CD4-positive, alpha-beta T cell treated with Interleukin-2 at 100 ng/mL for 4 hours (primary cell): Measurements from ENCODE around the gene MAML3.

Experiments used
- DNase-seq: peaks from one replicate; pipeline ENCODE4 v3.0.0-alpha.2; 2020; ENCODE audit warnings: low spot score

MAML3 gene

GRCh38 chr4:140099983-140100382 lies 54.0 kb downstream of the MAML3 start:
- no peak for DNase-seq

DNA sequence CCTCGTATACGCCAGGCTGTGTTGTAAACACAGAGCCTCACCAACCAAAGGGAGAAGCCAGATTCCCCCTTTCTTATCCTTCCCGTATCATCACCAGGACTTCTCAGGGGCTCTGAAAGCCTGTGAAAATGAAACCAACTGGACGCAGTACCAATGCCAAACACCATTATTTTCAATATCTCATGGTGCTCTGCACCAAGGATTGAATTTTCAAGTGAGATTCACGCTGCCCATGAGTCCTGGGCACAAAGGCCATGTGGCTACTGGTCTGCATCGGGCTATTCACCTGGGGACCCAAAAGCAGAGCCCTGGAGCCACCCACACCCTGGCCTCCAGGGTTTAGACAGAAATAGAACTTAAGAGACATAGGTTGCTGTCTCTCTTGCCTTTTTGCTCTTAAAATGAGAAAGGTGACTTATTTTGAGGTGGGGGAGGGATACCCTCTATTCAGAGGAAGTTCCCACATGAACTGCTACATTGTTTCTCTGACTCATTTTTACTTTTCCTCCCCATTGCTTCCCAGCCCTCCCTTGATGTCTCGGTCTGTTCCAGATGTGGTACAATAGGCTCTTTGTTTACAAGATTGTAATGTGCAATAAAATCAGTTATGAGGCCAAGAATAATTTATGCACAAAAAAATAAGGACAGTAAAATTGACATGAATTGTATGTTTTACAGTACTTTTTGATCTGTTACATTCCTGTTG lies 55.4 kb downstream of the MAML3 start:
- no peak for DNase-seq

DNA sequence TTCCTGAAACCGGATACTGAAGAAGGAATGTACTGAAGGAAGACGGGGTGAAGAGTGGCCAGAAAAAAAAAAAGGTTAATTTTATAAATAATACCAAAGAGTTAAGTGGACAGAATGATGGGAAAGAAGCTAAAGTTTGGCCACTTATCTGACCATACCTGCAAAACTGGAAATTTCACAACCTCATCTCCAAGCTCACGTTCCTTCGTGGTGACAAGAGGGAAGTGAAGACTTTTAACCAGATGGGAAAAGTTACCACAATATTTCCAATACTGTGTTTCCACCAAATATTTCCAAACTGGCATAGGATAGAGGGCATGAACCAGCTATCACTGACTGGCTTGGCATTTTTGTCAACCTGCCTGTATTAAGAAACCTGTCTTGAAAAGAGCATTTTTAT lies 56.4 kb downstream of the MAML3 start:
- DNase-seq = no peak

- DNase-seq = no peak
Measured at GRCh38 chr4:140096921-140097320, 57.1 kb downstream of the MAML3 start.

DNA sequence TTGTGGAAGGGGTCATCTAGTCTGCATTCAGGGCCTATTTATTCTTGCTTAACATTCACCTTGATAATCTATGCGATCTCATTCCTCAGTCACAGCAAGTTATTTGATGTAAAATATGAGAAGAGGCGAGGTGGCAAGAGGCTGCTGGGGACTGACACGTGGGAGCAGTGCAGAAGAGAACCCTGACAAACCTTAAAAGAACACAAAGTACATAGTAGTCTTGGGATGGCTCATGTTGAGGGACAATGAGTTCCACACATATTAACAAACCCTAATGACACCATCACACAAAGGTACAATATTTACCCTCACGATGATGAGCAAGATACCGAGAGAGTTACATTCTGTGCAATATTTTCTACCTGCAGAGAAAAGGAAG lies 57.5 kb downstream of the MAML3 start:
- DNase-seq = no peak

DNA sequence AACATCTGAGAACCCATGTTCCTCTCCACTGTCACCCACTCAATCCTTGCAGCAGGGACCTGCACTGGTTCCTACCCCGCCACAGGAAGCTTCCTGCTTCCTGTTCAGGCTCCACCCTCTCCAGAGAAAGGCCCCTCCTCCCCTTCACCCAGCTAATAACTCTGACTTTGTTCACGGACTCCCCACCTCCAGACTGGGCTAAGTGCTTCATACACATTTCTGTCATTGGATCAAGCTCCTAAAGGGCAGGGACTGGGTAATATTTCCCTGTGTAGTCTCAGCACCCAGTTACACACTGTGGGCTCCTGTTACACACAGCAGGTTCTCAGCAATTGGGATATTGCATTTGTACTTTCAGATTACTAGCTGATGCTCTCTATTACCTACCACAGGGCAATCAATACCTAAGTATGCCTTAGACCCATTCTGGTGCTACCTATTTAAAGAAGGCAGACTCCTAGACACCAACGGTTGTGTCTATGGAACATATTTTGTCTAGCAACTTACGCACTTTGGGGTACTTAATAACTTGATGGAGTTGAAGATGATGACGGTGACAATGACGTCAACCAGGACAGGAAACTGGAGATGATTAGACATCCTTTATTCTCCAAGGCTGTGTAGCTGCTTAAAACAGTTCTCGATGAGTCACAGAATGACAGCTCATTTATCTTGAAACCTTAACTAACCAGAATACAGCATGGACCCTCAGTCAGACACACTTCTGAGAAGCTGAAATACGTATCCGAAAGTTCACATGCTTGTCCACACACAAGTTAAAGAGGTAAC lies 58.1 kb downstream of the MAML3 start:
- peak; percentile 78 for DNase-seq

DNA sequence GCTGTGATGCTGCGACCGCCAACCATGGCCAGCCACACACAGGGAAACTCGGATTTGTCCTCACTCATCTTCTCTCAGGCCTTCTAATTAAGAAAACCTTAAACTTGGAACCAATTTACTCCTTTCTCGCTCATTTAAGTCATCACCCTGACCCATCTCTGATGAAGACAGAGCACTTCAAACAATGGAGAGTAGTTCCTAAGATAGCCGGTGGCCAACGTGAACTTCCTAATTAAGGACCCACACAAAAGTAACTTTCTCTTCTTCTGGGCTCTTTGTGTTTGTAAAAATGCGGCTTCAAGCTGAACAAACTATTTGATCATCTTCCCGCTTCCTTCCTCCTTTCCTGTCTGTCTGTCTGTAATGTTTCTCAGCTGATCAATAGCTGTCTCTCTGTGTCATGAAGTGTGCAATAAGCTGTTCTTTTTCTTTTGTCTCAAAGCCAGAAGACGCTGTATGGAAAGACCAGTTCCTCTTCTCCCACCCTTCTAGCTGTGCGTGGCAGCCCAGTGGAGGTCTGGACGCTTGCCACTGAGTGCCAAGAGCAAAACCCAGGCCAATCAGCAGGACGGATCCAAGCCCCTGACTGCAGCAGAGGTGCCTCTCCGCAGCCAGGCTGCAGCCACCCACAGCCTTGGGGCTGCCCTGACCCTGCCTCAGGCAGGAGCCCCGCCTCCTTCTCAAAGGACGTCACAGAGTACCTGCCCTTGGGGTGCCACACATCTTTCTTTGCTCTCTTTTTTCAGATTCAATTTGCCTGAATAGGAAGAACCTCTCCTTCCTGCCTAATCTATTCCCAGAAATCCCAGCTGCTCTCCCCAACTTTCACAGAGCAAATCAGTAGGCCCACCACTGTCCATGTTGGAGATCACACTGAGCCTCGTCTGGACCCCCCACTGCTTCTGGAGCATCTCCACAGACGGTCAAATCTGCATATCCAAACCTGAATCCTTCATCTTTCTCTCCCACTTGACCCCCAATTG lies 59.3 kb downstream of the MAML3 start:
- DNase-seq = peak; percentile 26

- DNase-seq = no peak
Measured at GRCh38 chr4:140092094-140092851, 61.7 kb downstream of the MAML3 start.

- no peak for DNase-seq
Measured at GRCh38 chr4:140091305-140091704, 62.7 kb downstream of the MAML3 start.

GRCh38 chr4:140090215-140090731 lies 63.7 kb downstream of the MAML3 start:
- DNase-seq = no peak

GRCh38 chr4:140089216-140089615 lies 64.8 kb downstream of the MAML3 start:
- DNase-seq = no peak

GRCh38 chr4:140088323-140088967 lies 65.5 kb downstream of the MAML3 start:
- no peak for DNase-seq

GRCh38 chr4:140085881-140086280 lies 68.1 kb downstream of the MAML3 start:
- DNase-seq = no peak

- DNase-seq = no peak
Measured at GRCh38 chr4:140085062-140085622, 68.8 kb downstream of the MAML3 start.

- no peak for DNase-seq
Measured at GRCh38 chr4:140084385-140084784, 69.6 kb downstream of the MAML3 start.

DNA sequence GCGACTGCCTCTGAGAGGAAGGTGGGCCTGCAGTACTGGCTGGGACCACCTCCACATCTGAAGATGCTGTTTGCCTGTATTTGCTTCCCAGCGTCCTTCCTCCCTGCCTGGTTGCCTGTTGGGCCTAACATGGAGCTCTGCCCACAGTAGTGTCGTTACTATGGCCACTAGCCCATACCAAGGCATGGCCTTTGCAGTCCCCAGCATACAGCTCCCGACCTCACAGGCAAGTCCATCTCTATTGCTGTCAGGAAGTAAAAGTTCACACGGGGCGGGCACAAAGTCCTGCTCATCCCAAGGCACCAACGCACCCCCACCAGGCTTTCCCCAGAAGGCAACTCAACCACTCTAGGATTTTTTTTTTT lies 71.6 kb downstream of the MAML3 start:
- DNase-seq = no peak

GRCh38 chr4:140081641-140082390 lies 72.2 kb downstream of the MAML3 start:
- DNase-seq = no peak

GRCh38 chr4:140080883-140081282 lies 73.1 kb downstream of the MAML3 start:
- DNase-seq = no peak

- DNase-seq = no peak
Measured at GRCh38 chr4:140078366-140078765, 75.6 kb downstream of the MAML3 start.

- DNase-seq = no peak
Measured at GRCh38 chr4:140076307-140076706, 77.7 kb downstream of the MAML3 start.
